ENCODE results near the gene SHANK1.
"Not testable (repeated sequence)": the region's sequence is repeated elsewhere in the genome, so short reads cannot be mapped to it uniquely, and the experiment has no call there.

The SHANK1 gene

DNA sequence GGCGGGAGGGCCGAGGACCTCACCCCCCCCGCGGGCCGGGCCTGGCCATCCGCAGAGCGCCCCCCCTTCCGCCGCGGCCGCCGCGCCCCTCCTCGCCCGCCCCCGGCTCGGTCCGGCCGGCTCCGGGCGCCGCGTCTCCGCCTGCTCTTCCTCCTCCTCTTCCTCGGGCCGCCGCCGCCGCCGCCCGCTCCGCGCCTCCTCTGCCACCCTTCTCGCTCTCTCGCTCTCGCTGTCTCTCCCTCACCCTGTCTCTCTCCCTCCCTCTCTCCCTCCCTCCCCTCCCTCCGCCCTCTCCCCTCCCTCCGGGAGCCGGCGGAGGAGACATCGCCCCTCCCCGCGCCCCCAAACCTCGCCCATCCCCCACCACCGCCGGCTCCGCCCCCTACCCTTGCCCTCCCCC, at the start of gene SHANK1:
TSS of gene SHANK1 (minus strand) at position 237 of the 400 bp plus-strand sequence. CDS start 2,883 bp downstream, outside the sequence.
- DNase-seq (ENCODE audit: insufficient read length, low spot score), result no peak
- FAIRE-seq, result no peak

DNA sequence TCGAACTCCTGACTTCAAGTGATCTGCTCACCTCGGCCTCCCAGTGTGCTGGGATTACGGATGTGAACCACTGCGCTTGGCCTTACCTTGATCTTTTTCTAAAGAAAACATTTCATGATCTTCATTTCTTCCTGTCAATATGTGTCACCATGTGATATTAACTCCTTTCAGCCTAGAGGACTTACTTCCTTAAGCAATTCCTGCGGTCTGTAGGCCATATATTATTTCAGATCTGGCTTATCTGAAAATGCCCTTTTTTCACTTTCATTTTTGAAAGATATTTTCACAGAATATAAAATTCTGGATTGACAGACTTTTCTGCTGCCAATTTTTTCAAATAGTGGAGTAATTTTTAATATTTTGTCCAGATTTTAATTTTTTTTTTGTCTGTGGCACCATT, 48.7 kb upstream of the SHANK1 start:
- FAIRE-seq (no peak), DNase-seq (ENCODE audit: insufficient read length, low spot score) (no peak)

DNA sequence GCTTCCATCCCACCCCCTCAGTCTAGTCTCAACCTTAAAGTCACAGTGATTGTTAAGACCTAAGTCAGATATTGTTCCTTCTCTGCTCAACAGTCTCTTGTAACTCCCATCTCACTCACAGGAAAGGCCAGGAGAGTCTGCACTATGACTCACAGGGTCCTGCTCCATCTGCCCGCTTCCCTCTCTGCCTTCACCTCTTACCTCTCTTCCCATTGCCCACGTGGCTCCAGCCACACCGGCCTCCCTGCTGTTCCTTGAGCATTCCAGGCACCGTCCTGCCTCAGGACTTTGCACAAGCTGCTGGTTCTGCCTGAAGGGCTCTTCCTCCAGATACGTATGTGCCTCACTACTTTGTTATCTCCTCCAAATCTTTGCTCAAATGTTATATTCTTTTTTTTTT, 47.7 kb upstream of the SHANK1 start:
- not testable (repeated sequence) for FAIRE-seq; DNase-seq (ENCODE audit: insufficient read length, low spot score)

DNA sequence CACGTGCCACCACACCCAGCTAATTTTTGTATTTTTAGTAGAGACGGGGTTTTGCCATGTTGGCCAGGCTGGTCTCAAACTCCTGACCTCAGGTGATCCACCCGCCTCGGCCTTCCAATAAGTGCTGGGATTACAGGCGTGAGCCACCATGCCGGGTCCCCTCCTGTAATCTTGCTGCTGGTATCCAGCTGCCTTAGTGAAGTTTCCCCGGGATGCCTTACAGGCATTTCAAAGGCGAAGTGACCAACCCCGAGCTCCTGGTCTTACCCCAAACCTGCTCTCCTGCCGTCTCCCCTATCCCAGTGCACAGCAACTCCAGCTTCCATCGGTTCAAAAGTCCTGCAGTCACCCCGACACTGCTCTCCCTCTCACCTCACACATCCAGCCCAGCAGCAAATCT, 47.1 kb upstream of the SHANK1 start:
- DNase-seq (ENCODE audit: insufficient read length, low spot score); FAIRE-seq: not testable (repeated sequence)

DNA sequence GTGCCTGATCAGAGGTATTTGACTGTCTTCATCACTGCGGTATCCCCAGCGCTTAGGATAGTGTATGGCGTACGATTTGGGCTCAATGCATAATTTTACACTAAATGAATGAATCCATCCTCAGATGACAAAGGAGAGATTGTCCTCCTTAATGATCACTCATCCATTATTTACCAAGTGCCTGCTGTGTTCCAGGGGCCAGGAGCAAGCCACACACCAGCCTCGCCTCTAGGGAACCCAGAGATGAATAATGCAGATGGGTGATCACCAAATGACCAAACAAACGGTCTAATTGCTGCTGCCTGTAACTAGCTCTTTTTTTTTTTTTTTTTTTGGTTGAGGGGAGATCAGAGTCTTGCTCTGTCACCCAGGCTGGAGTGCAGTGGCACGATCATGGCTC, 44.8 kb upstream of the SHANK1 start:
- no peak for FAIRE-seq

DNA sequence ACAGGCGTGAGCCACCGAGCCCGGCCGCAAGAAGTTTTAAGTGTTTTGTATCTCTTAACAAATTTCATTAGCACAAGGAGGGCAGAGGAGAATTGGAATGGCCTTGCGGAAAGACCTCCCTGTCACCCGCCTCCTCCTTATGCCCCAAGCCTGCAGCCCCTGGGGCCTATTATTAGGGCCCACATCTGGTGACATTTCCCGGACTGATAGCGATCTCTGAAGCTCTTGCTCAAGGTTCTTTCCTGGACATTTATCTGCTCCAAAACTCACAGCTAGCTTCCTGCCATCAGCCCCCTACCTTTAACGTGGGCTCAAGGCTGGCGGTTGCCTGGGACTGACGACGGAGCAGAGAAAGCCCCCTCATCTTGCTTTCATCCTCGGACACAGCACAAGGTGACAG, 43.9 kb upstream of the SHANK1 start:
- not testable (repeated sequence) for FAIRE-seq; DNase-seq (ENCODE audit: insufficient read length, low spot score)

More for the DNA sequence above, 44.8 kb upstream of the SHANK1 start:
- no peak for DNase-seq (ENCODE audit: insufficient read length, low spot score)

DNA sequence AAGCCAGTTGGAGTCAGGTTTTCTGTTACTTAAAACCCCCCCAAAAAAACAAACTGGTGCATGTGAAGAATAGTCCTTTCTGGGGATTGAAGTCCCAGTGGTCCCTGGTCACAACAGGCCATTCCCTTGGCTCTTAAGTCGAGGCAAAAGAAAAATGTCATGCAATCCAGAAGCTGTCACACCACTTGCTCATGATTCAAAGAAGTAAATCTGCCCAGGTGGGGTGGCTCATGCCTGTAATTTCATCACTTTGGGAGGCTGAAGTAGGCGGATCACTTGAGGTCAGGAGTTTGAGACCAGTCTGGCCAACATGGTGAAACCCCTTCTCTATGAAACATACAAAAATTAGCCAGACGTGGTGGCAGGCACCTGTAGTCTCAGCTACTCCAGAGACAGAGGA, 41.9 kb upstream of the SHANK1 start:
- DNase-seq (ENCODE audit: insufficient read length, low spot score); FAIRE-seq: not testable (repeated sequence)

DNA sequence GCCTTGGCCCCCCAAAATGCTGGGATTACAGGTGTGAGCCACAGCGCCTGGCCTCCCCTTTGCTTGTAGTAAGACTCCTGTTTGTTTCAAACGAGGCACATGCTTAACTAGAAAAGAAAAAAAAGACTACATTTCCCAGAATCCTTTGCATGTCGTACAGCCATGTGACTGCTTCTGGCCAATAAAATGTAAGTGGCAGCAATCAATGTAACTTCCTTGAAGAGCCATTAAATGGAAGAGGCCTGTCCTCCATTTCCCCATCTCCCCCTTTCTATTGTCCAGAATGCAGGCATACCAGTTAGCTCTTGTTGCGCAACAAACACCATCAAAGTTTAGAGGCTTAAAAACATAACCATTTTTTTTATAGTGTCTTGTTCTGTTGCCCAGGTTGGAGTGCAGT, 40.3 kb upstream of the SHANK1 start:
- DNase-seq (ENCODE audit: insufficient read length, low spot score) (no peak), FAIRE-seq (no peak)

DNA sequence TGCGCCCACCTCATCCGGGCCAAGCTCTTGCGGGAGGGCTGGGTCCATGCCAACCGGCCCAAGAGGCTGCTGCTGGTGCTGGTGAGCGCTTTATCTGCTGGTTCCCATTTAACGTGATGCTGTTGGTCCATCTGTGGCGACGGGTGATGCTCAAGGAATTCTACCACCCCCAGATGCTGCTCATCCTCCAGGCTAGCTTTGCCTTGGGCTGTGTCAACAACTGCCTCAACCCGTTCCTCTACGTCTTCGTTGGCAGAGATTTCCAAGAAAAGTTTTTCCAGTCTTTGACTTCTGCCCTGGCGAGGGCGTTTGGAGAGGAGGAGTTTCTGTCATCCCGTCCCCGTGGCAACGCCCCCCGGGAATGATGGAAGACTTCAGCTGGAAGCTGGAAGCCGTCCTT, 39.5 kb upstream of the SHANK1 start:
- not testable (repeated sequence) for FAIRE-seq; DNase-seq (ENCODE audit: insufficient read length, low spot score)

DNA sequence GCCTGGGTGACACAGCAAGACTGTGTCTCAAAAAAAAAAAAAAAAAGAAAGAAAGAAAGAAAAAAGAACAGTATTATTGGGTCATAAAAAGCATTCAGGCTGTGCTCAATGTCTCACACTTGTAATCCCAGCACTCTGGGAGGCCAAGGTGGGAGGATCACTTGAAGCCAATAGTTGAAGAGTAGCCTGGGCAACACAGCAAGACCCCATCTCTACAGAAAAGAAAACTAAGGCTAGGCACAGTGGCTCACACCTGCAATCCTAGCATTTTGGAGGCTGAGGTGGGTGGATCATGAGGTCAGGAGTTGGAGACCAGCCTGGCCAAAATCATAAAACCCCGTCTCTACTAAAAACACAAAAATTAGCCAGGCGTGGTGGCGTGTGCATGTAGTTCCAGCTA, 38.0 kb upstream of the SHANK1 start:
- not testable (repeated sequence) for FAIRE-seq; DNase-seq (ENCODE audit: insufficient read length, low spot score)

DNA sequence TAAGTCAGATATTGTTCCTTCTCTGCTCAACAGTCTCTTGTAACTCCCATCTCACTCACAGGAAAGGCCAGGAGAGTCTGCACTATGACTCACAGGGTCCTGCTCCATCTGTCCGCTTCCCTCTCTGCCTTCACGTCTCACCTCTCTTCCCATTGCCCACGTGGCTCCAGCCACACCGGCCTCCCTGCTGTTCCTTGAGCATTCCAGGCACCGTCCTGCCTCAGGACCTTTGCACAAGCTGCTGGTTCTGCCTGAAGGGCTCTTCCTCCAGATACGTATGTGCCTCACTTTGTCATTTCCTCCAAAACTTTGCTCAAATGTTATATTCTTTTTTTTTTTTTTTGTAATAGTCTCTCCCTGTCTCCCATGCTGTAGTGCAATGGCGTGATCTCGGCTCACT, 36.6 kb upstream of the SHANK1 start:
- DNase-seq (ENCODE audit: insufficient read length, low spot score); FAIRE-seq: not testable (repeated sequence)

DNA sequence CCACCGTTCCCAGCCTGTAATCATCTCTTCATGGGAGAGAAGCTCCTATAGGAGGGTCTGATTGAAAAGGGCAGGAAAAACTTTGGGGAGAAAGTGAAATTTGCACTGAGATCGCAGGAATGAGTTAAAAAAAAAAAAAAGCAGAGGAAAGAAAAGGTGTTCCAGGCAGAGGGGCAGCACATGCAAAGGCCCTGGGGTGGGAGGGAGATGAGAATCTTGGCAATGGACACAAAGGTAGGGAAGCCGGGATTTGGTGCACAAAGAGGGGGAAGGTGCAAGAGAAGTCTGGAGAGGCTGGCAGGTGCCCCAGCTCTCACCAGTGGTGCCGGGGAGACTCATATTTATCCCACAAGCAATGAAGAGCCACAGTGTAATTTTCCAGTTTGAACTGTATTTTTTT, 34.3 kb upstream of the SHANK1 start:
- no peak for FAIRE-seq
- no peak for DNase-seq (ENCODE audit: insufficient read length, low spot score)

DNA sequence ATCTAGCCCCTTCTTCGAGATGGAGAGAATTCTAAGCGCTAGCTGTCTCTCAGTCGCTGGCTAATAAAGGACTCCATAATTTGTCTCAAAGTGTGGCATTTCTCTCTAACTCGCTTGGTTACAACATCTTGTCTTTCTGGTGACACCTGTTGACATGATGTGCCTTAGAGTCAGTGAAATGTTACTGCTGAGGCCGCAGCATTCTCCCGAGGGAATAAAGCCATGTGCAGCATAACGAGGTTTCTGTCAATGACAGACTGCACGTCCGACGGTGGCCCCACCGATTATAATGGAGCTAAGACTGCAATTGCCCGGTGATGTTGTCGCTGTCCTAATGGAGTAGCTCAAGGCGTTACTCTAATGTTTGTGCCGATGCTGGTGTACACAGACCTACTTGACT, 30.4 kb upstream of the SHANK1 start:
- DNase-seq (ENCODE audit: insufficient read length, low spot score) (no peak), FAIRE-seq (no peak)

DNA sequence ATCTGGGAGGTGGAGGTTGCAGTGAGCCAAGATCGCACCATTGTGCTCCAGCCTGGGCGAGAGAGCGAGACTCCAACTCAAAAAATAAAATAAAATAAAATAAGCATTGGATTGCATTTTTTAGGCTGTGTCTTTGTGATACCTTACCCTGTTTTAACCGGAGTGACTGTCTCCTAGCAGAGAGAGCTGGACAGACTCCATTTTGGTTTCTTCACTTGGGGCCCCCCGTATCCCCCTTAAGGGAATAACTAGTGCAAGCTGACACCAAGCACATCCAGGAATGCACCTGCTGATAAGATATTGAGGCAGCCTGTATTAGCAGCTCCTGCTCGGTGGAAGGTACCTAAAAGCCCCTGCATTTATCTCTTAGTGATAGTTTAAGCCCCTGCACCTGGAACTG, 29.9 kb upstream of the SHANK1 start:
- no peak for FAIRE-seq

DNA sequence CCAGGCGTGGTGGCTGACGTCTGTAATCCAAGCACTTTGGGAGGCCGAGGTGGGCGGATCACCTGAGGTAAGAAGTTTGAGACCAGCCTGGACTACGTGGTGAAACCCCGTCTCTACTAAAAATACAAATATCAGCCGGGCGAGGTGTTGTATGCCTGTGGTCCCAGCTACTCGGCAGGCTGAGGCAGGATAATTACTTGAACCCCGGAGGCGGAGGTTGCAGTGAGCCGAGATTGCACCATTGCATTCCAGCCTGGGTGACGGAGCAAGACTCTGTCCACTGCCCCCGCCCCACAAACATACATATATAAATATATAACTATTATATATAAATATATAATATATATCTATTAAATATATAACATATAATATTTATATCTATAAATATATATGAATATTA, 27.5 kb upstream of the SHANK1 start:
- not testable (repeated sequence) for DNase-seq (ENCODE audit: insufficient read length, low spot score); FAIRE-seq

More for the DNA sequence above, 29.9 kb upstream of the SHANK1 start:
- no peak for DNase-seq (ENCODE audit: insufficient read length, low spot score)

DNA sequence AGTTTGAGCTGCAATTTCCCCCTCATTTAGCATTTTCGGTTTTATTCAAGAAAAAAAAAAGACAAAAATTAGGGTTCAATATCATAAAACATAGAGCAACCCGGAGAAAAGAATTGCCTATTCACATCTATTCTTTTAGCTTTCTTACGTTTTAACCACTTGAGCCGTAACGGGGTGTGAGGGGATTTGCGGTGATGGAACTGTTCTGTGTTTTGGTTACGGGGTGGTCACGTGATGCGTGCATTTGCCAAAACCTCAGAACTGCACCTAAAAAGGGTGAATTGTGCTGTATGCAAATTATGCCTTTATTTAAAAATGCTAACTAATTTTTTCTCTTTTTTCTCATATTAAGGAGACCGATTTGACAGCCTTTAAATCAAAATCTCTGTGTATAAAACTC, 25.6 kb upstream of the SHANK1 start:
- DNase-seq (ENCODE audit: insufficient read length, low spot score) (no peak), FAIRE-seq (no peak)

DNA sequence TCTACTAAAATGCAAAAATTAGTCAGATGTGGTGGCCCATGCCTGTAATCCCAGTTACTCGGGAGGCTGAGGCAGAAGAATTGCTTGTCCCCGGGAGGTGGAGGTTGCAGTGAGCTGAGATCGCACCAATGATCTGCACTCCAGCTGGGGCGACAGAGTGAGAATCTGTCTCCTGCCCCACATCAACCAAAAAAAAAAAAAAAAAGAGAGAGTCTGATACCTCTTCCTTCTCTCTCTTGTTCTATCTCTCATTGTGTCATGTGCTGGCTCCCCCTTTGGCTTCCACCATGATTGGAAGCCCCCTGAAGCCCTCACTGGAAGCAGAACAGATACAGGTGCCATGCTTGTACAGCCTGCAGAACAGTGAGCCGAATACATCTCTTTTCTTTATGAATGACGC, 23.9 kb upstream of the SHANK1 start:
- FAIRE-seq (no peak), DNase-seq (ENCODE audit: insufficient read length, low spot score) (no peak)

DNA sequence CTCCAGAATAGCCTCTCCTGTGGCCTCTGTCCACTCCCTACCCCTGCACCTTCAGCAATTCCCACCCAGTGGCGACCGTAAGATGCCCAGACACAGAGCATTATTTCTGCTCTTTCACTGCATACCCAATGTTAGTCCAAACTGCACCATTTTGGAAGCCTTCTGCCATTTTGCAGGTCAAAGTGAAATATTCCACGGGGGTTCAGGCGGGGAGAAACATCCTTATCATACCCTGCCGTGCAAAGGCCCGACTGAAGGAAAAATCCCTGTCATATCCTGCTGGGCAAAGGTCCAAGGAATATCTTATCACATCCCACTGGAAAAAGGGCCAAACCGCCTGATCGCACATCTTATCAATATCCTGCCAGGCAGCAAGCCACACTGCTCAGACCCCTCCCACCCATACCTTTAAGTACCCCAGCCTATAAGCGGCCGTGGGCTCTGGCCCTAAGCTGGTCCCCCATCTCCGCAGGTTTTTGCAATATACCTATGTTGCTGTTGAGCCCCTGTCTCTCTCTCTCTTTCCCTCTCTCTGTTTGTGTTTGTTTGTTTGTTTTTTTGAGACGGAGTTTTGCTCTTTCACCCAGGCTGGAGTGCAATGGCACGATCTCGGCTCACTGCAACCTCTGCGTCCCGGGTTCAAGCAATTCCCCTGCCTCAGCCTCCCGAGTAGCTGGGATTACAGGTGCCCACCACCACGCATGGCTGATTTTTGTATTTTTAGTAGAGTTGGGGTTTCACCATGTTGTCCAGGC, 21.8 kb upstream of the SHANK1 start:
- FAIRE-seq, result no peak

DNA sequence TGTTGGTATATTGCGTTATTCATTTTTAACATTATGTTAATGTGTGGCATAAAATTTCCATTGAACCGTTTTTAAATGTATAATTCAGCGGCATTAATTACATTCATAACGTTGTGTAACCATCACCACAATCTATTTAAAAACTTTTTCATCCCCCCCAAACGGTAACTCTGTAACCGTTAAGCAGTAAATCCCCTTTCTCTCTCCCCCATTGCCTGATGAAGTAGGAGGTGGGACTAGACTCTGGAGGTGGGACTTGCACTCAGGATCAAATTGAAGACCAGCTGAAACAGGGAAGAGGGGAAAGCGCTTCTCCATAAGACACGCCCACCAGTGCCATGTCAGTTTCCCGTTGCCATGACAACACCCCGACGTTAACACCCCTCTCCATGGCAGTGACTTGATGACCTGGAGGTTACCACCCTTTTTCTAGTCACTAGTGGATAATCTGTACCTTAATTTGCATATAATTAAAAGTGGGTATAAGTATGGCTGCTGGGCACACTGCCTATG, 20.4 kb upstream of the SHANK1 start:
- DNase-seq (ENCODE audit: insufficient read length, low spot score) (no peak), FAIRE-seq (no peak)

More for the DNA sequence above, 21.8 kb upstream of the SHANK1 start:
- DNase-seq (ENCODE audit: insufficient read length, low spot score), result no peak

DNA sequence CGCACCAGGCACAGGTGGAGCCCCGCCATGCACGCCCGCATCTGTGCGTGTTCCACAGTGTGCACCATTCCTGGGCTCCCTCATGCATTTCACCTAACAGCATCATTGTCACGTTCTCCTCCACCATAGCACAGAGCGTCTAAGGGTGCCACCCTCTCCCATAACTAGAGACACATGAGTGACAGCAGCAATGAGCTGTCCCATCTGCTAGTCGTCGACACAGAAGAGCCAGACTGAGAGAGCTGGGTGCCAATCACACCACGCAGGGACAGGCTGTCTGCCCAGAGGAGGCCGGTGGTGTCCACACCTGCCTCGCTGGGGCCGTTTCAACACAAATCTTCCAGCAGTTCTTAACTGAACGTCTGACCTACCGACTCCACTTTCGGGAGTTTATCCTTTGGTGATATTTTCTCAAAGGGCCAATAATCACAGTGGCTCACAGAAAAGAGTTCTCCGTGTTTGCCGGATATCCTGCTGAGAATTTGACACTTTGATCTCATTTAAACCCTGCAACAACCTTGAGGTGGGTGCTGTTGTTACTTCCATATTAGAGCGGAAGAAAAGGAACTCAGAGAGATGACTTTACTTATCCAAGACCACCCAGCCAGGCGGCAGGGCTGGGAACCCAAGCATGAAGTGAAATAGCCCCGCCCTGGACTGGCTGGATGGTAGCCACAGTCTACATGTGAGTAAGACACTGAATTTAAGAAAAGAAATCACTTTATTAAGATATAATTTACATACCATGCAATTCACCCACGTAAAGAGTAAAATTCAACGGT, 19.7 kb upstream of the SHANK1 start:
- FAIRE-seq, result no peak
- no peak for DNase-seq (ENCODE audit: insufficient read length, low spot score)

DNA sequence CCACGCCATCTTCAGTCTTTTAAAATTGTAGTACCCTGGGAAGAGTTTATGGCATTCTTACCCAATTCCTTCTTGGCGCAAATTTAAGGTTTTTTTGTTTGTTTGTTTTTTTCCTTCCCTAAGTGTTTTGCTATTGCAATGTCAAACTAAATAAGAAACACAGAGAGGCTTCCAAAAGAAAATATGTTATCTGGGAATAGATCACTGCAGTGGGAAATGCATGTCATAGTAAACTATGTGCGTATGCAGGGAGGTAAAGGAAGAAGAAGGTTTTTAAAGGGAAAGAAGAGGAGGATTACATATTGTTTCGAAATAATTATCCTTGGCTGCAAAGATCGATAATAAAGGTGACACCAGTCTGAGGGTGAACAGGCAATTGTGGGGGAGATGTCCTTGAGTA, 16.7 kb upstream of the SHANK1 start:
- FAIRE-seq (no peak), DNase-seq (ENCODE audit: insufficient read length, low spot score) (no peak)

DNA sequence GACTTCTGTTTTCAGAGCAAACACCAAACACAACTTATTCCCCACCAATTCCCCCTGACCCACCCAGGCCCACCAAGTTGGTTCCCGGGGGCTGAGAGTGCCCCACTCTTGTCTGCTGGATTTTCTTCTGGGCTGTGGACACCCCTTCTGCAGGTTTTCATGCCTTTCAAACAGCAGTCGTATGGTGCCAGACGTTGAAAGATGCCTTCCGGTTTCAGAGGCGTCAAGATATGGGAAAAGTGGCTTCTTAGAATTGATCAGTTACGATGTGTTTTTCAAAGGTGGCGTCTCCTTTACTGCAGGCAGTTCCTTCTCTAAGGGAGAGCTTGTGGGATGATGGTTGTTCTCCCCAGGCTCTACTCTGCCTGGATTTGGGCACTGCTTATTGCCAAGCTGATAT, 16.3 kb upstream of the SHANK1 start:
- FAIRE-seq (no peak), DNase-seq (ENCODE audit: insufficient read length, low spot score) (no peak)
